Measurements from ENCODE around the gene SERTAD1.
"Not testable (repeated sequence)": the region's sequence is repeated elsewhere in the genome, so short reads cannot be mapped to it uniquely, and the experiment has no call there.

SERTAD1 gene

DNA sequence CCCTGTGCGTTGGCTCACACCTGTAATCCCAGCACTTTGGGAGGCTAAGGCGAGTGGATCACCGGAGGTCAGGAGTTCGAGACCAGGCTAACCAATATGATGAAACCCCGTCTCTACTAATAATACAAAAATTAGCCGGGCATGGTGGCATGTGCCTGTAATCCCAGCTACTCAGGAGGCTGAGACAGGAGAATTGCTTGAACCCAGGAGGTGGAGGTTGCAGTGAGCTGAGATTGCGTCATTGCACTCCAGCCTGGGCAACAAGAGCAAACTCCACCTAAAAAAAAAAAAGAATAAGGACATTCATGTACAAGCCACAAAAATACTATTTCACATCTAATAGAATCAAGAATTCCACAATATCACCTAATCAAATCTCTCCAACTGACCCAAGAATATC, 2.4 kb upstream of the SERTAD1 start:
- H3K18ac ChIP-seq (ENCODE audit: low read length); H3K4ac ChIP-seq (ENCODE audit: low read length); H2BK12ac ChIP-seq (ENCODE audit: low read length); H3K23ac ChIP-seq (ENCODE audit: low read depth, low read length, poor library complexity); H2BK120ac ChIP-seq (ENCODE audit: low read depth, low read length); H3K14ac ChIP-seq (ENCODE audit: low read length); H3K9ac ChIP-seq (ENCODE audit: low read depth, low read length, poor library complexity); H2BK5ac ChIP-seq (ENCODE audit: low read length); H3K4me1 ChIP-seq (ENCODE audit: control insufficient read depth in 2 of 2, insufficient read depth in 1 of 2, low read depth in 1 of 2, low read length in 2 of 2); H4K91ac ChIP-seq (ENCODE audit: low read depth, low read length, poor library complexity); H3K4me3 ChIP-seq (ENCODE audit: low read length in 2 of 2); H4K8ac ChIP-seq (ENCODE audit: low read depth, low read length); H3K9me3 ChIP-seq (replicated peaks in 1 of 2; ENCODE audit: control insufficient read depth in 2 of 2, insufficient read depth in 1 of 2, low read depth in 1 of 2, low read length in 2 of 2); H3K27me3 ChIP-seq (ENCODE audit: control insufficient read depth in 3 of 3, insufficient read depth in 3 of 3, low read depth in 1 of 3, low read length in 3 of 3); H2AK5ac ChIP-seq (ENCODE audit: low read depth, low read length); H3K79me1 ChIP-seq (ENCODE audit: low read depth, low read length); DNase-seq (ENCODE audit: low spot score); H3K36me3 ChIP-seq (replicated peaks in 1 of 2; ENCODE audit: control insufficient read depth in 2 of 2, insufficient read depth in 2 of 2, low read length in 2 of 2); H3K4me2 ChIP-seq (ENCODE audit: insufficient read depth, low read length, poor library complexity, severe bottlenecking); H2BK15ac ChIP-seq (ENCODE audit: low read length); H2AFZ ChIP-seq (ENCODE audit: low read length); H3K27ac ChIP-seq (replicated peaks; ENCODE audit: low read length): not testable (repeated sequence)
- WGBS, 2 donors (ENCODE audit: extremely low coverage in 2 of 2, insufficient read length in 2 of 2, insufficient replicate concordance in 1 of 2): no CpG with 5 or more reads among the region's 7 CpGs

DNA sequence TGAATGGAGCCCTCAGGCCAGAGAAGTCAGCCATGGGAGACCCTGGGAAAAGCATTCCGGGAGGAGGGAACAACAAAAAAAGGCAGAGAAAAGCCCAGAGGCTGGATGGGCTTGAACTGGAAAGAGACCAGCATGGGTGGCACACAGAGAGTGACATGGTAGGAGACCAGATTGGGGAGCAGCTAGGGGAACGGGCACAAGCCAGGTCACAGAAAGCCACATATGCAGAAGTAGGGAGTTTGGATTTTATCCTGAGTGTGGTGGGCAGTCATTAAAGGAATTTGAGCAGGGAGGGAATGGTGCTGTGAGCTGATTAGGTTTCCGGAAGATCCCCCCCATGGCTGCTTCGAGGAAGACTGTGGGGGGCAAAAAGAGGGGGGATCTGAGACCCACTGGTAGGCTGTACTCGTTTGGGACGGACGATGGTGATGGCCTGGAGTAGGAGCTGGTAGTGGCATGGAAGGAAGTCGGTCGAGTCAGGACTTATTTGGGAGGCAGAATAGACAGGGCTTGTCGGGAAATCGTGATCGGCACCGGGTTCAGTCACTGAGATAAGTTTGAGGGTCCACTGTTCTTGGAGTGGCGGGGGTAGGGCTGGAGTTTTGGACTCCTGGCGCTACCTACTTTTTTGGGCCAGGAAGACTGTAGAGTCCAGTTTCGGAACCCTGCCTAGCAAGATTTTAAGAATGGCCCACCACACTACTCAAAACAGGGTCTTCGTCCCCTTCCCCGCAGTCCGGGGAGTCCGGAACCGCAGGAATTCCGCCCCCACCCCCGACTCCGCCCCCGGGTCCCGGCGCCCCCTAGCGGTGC, 949 bp downstream of the SERTAD1 start:
- no CpG with 5 or more reads among the region's 28 CpGs for WGBS, 2 donors (ENCODE audit: extremely low coverage in 2 of 2, insufficient read length in 2 of 2, insufficient replicate concordance in 1 of 2)
- peak overlapping the region; percentile 96 for H2AFZ ChIP-seq (ENCODE audit: low read length)

DNA sequence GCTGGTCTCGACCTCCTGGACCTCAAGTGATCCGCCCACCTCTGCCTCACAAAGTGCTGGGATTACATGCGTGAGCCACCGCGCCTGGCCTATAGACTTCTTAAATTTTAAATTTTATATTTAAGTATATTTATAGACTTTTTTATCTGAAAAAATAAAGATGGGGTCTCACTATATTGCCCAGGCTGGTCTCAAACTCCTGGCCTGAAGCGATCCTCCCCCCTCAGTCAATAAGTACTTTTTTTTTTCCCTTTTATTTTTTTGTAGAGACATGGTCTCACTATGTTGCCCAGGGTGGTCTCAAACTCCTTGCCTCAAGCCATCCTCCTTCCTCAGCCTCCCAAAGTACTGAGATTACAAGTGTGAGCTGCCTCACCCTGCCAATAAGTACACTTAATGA, 1.9 kb downstream of the SERTAD1 start:
- no peak overlapping the region for H3K4ac ChIP-seq (ENCODE audit: low read length)
- H3K79me1 ChIP-seq (ENCODE audit: low read depth, low read length): peaks cover 2% of the 10 kb centered on the region
- H2AK5ac ChIP-seq (ENCODE audit: low read depth, low read length): no peak overlapping the region
- no peak overlapping the region for H2AFZ ChIP-seq (ENCODE audit: low read length)
- WGBS, 2 donors (ENCODE audit: extremely low coverage in 2 of 2, insufficient read length in 2 of 2, insufficient replicate concordance in 1 of 2): no CpG with 5 or more reads among the region's 6 CpGs
- H3K23ac ChIP-seq (ENCODE audit: low read depth, low read length, poor library complexity): no peak overlapping the region
- no peaks in the 10 kb centered on the region for H3K27me3 ChIP-seq (ENCODE audit: control insufficient read depth in 3 of 3, insufficient read depth in 3 of 3, low read depth in 1 of 3, low read length in 3 of 3)
- peaks cover 3 to 5% of the 10 kb centered on the region in 2 donors for H3K4me1 ChIP-seq (ENCODE audit: control insufficient read depth in 2 of 2, insufficient read depth in 1 of 2, low read depth in 1 of 2, low read length in 2 of 2)
- H2BK15ac ChIP-seq (ENCODE audit: low read length): no peak overlapping the region
- no peak overlapping the region for H3K27ac ChIP-seq (replicated peaks; ENCODE audit: low read length)
- no peak overlapping the region for H3K4me2 ChIP-seq (ENCODE audit: insufficient read depth, low read length, poor library complexity, severe bottlenecking)
- H3K36me3 ChIP-seq (replicated peaks in 1 of 2; ENCODE audit: control insufficient read depth in 2 of 2, insufficient read depth in 2 of 2, low read length in 2 of 2): peaks cover 1 to 14% of the 10 kb centered on the region in 2 donors
- no peak overlapping the region for H3K9ac ChIP-seq (ENCODE audit: low read depth, low read length, poor library complexity)
- no peak overlapping the region for H2BK5ac ChIP-seq (ENCODE audit: low read length)
- no peaks in the 10 kb centered on the region for H3K9me3 ChIP-seq (replicated peaks in 1 of 2; ENCODE audit: control insufficient read depth in 2 of 2, insufficient read depth in 1 of 2, low read depth in 1 of 2, low read length in 2 of 2)
- no peak overlapping the region for H3K4me3 ChIP-seq (ENCODE audit: low read length in 2 of 2)
- H4K8ac ChIP-seq (ENCODE audit: low read depth, low read length): no peak overlapping the region
- no peak overlapping the region for H3K14ac ChIP-seq (ENCODE audit: low read length)
- H2BK12ac ChIP-seq (ENCODE audit: low read length): no peak overlapping the region
- no peak overlapping the region for H3K18ac ChIP-seq (ENCODE audit: low read length)
- no peak overlapping the region for H2BK120ac ChIP-seq (ENCODE audit: low read depth, low read length)
- DNase-seq (ENCODE audit: low spot score): no peak
- no peak overlapping the region for H4K91ac ChIP-seq (ENCODE audit: low read depth, low read length, poor library complexity)

More for the DNA sequence above, 949 bp downstream of the SERTAD1 start:
- H2BK120ac ChIP-seq (ENCODE audit: low read depth, low read length): peak overlapping the region; percentile 88
- peak overlapping the region; percentile 76 for H3K18ac ChIP-seq (ENCODE audit: low read length)
- peak overlapping the region; percentile 91 for H3K27ac ChIP-seq (replicated peaks; ENCODE audit: low read length)
- H3K9ac ChIP-seq (ENCODE audit: low read depth, low read length, poor library complexity): peak overlapping the region; percentile 85
- H3K4me3 ChIP-seq (ENCODE audit: low read length in 2 of 2): peak overlapping the region; percentile 81 to 89
- H4K8ac ChIP-seq (ENCODE audit: low read depth, low read length): no peak overlapping the region
- H3K36me3 ChIP-seq (replicated peaks in 1 of 2; ENCODE audit: control insufficient read depth in 2 of 2, insufficient read depth in 2 of 2, low read length in 2 of 2): peaks cover 1 to 14% of the 10 kb centered on the region in 2 donors
- H3K4me2 ChIP-seq (ENCODE audit: insufficient read depth, low read length, poor library complexity, severe bottlenecking): peak overlapping the region; percentile 76
- no peak overlapping the region for H3K4ac ChIP-seq (ENCODE audit: low read length)
- peaks cover 2% of the 10 kb centered on the region for H3K79me1 ChIP-seq (ENCODE audit: low read depth, low read length)
- no peak overlapping the region for H4K91ac ChIP-seq (ENCODE audit: low read depth, low read length, poor library complexity)
- H2BK12ac ChIP-seq (ENCODE audit: low read length): no peak overlapping the region
- peak overlapping the region; percentile 63 for H2AK5ac ChIP-seq (ENCODE audit: low read depth, low read length)
- peak overlapping the region; percentile 98 for H2BK5ac ChIP-seq (ENCODE audit: low read length)
- DNase-seq (ENCODE audit: low spot score): no peak
- H3K14ac ChIP-seq (ENCODE audit: low read length): no peak overlapping the region
- H3K27me3 ChIP-seq (ENCODE audit: control insufficient read depth in 3 of 3, insufficient read depth in 3 of 3, low read depth in 1 of 3, low read length in 3 of 3): no peaks in the 10 kb centered on the region
- H3K23ac ChIP-seq (ENCODE audit: low read depth, low read length, poor library complexity): peak overlapping the region; percentile 14
- peaks cover 3 to 5% of the 10 kb centered on the region in 2 donors for H3K4me1 ChIP-seq (ENCODE audit: control insufficient read depth in 2 of 2, insufficient read depth in 1 of 2, low read depth in 1 of 2, low read length in 2 of 2)
- H2BK15ac ChIP-seq (ENCODE audit: low read length): peak overlapping the region; percentile 60
- no peaks in the 10 kb centered on the region for H3K9me3 ChIP-seq (replicated peaks in 1 of 2; ENCODE audit: control insufficient read depth in 2 of 2, insufficient read depth in 1 of 2, low read depth in 1 of 2, low read length in 2 of 2)

DNA sequence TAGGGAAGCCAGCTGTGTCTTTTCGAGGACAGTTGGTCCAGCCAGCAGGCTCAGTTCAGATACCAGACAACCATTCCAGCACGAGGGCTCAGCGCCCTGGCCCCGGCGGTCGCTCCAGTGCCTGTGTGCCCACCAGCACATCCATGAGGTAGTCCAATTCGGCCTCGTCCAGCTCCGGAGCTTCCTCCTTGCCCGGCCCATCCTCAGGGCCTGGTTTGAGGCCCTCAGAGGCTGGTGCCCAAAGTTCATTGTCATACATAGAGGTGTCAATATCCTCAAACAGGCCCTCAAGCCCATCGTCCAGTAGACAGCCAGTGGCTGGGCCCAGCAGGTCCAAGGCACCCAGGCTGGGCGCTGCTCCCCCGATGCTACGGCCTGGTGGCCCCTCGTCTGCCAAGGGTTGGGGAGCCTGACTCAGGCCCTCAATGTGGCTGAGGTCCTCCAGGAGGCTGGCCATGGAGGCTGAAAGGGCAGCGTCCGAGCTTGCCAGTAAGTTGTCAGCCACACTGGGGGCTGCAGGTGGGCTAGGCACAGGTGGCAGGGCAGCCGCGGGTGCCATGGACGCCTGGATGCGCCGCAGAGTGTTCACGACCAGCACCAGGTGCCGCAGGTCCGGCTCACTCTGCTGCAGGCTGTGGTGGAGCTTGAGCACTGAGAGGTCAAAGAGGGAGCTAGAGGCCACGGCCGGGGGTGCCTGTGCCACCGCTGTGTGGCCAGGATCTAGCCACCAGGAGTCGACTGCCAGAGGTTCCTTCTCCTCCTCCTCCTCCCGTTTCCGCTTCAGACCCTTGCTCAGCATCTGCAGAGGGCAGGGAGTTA, 2.8 kb downstream of the SERTAD1 start:
- Histone ChIP-seq H3K18ac (ENCODE audit: low read length) (peak overlapping the region; percentile 65), H2AK5ac (ENCODE audit: low read depth, low read length) (peak overlapping the region; percentile 43), H3K4me2 (ENCODE audit: insufficient read depth, low read length, poor library complexity, severe bottlenecking) (no peak overlapping the region), H3K79me1 (ENCODE audit: low read depth, low read length) (peaks cover 2% of the 10 kb centered on the region), H2AFZ (ENCODE audit: low read length) (no peak overlapping the region), H2BK12ac (ENCODE audit: low read length) (peak overlapping the region; percentile 28), H3K36me3 (replicated peaks in 1 of 2; ENCODE audit: control insufficient read depth in 2 of 2, insufficient read depth in 2 of 2, low read length in 2 of 2) (peaks cover 1 to 14% of the 10 kb centered on the region in 2 donors), H2BK120ac (ENCODE audit: low read depth, low read length) (no peak overlapping the region), H3K23ac (ENCODE audit: low read depth, low read length, poor library complexity) (peak overlapping the region; percentile 76), H4K8ac (ENCODE audit: low read depth, low read length) (no peak overlapping the region), H3K9ac (ENCODE audit: low read depth, low read length, poor library complexity) (peak overlapping the region; percentile 10), H2BK5ac (ENCODE audit: low read length) (no peak overlapping the region), H3K4ac (ENCODE audit: low read length) (no peak overlapping the region), H3K9me3 (replicated peaks in 1 of 2; ENCODE audit: control insufficient read depth in 2 of 2, insufficient read depth in 1 of 2, low read depth in 1 of 2, low read length in 2 of 2) (no peaks in the 10 kb centered on the region), H3K27me3 (ENCODE audit: control insufficient read depth in 3 of 3, insufficient read depth in 3 of 3, low read depth in 1 of 3, low read length in 3 of 3) (no peaks in the 10 kb centered on the region), H2BK15ac (ENCODE audit: low read length) (peak overlapping the region; percentile 87), H3K14ac (ENCODE audit: low read length) (no peak overlapping the region), H3K27ac (replicated peaks; ENCODE audit: low read length) (no peak overlapping the region), H4K91ac (ENCODE audit: low read depth, low read length, poor library complexity) (peak overlapping the region; percentile 32), H3K4me3 (ENCODE audit: low read length in 2 of 2) (no peak overlapping the region), H3K4me1 (ENCODE audit: control insufficient read depth in 2 of 2, insufficient read depth in 1 of 2, low read depth in 1 of 2, low read length in 2 of 2) (peaks cover 3 to 5% of the 10 kb centered on the region in 2 donors)
- no CpG with 5 or more reads among the region's 31 CpGs for WGBS, 2 donors (ENCODE audit: extremely low coverage in 2 of 2, insufficient read length in 2 of 2, insufficient replicate concordance in 1 of 2)
- no peak for DNase-seq (ENCODE audit: low spot score)

Data from neuronal stem cell (in vitro differentiated cells).